HEK293T (cell line): Measurements from ENCODE around the gene GPR141.

ENCODE experiments used
- ARNT ChIP-seq: fragments of 450-650 bp; IDR thresholded peaks from 2 replicates; pipeline ENCODE4 v1.6.1; 2017; ENCODE audit warnings: mild to moderate bottlenecking
- BHLHE40 ChIP-seq: fragments of 450-650 bp; IDR thresholded peaks from 2 replicates; pipeline ENCODE4 v1.6.1; 2016; ENCODE audit warnings: mild to moderate bottlenecking, moderate library complexity, borderline replicate concordance
- FOXA1 ChIP-seq: fragments of 450-650 bp; IDR thresholded peaks from 2 replicates; pipeline ENCODE4 v1.6.1; 2016; ENCODE audit warnings: mild to moderate bottlenecking
- FOXK2 ChIP-seq: fragments of 450-650 bp; IDR thresholded peaks from 2 replicates; pipeline ENCODE4 v1.6.1; 2016; ENCODE audit warnings: mild to moderate bottlenecking
- FOXM1 ChIP-seq: fragments of 450-650 bp; IDR thresholded peaks from 2 replicates; pipeline ENCODE4 v1.6.1; 2017; ENCODE audit warnings: mild to moderate bottlenecking, borderline replicate concordance
- NFRKB ChIP-seq: fragments of 450-650 bp; IDR thresholded peaks from 2 replicates; pipeline ENCODE4 v1.6.1; 2016; ENCODE audit warnings: mild to moderate bottlenecking, moderate library complexity
- SP1 ChIP-seq: fragments of 450-650 bp; IDR thresholded peaks from 2 replicates; pipeline ENCODE4 v1.6.1; 2017
- ZNF384 ChIP-seq: fragments of 450-650 bp; IDR thresholded peaks from 2 replicates; pipeline ENCODE4 v1.6.1; 2016

DNA sequence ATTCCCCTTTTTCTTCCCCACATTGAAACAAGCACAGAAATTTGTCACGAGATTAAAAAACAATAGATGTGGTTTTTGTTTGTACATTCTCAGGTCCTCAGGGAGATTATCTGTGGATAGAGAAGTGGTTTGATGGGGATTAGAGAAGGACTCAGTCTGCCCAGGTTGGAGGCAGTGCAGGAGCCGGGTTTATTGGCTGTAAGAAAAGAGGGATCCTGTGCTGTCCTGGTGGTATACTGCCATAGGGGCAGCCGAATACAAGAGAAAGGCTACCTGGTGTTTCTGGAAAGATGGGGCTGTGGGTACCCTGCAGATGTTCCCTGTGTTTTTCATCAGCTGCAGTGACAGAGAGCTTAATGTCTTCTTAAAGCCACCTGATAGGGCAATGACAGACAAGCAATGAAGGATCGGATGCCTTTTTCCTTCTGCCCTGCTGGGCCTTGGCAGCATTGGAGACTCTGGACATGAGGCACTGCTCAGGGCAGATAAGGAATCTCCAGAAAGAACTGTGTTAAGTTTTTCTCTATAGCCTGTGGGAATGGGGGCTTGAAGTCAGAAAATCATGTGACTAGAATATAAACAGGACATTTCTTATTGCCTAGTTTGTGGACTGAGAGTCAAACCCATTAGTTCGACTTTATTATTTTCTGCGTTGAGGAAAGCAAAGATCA is 18.1 kb upstream of the GPR141 start:
- TF ChIP-seq FOXA1 (no peak), FOXM1 (no peak), SP1 (no peak), NFRKB (no peak), ARNT (no peak), ZNF384 (no peak), FOXK2 (no peak), BHLHE40 (no peak)
